Fibroblast of the aortic adventitia (primary cell): ENCODE data around the gene INHBA. TPM values are rescaled to one million over a fixed set of nuclear protein-coding genes. Genes with fewer than 3 reads are reported as not detected.

ENCODE experiments used
- DNase-seq: peaks from one replicate; pipeline ENCODE4 v3.0.0-alpha.2; 2010; ENCODE audit warnings: low read depth
- H3K4me3 ChIP-seq: 2 replicates; pipeline ENCODE4 v1.5.1; 2011; ENCODE audit warnings: low read depth, mild to moderate bottlenecking, control low read depth, low read length, moderate library complexity
- CTCF ChIP-seq: IDR thresholded peaks from 2 replicates; pipeline ENCODE4 v1.5.1; 2011; ENCODE audit warnings: mild to moderate bottlenecking, low read length, control low read depth, inconsistent platforms; ENCODE audit not compliant: insufficient read depth
- total RNA-seq: library from RNA; depleted of rRNA; stranded (reverse); fragments of >200 nt; gene quantifications from 2 replicates; pipeline ENCODE4 v1.2.3, GENCODE V29; 2012; ENCODE audit warnings: low replicate concordance

INHBA gene
- total RNA-seq, 1 donor: 20.0 TPM

GRCh38 chr7:41742401-41743020 lies 39.6 kb upstream of the INHBA start:
- no peak for TF ChIP-seq CTCF
- no peak for DNase-seq
- no peak overlapping the region for H3K4me3 ChIP-seq

GRCh38 chr7:41738806-41739205 lies 35.9 kb upstream of the INHBA start:
- DNase-seq: no peak
- TF ChIP-seq CTCF: no peak

GRCh38 chr7:41738336-41738735 lies 35.4 kb upstream of the INHBA start:
- no peak for DNase-seq
- H3K4me3 ChIP-seq: no peak overlapping the region
- no peak for TF ChIP-seq CTCF

More at GRCh38 chr7:41738806-41739205, 35.9 kb upstream of the INHBA start:
- no peak overlapping the region for H3K4me3 ChIP-seq

- no peak for TF ChIP-seq CTCF
- no peak for DNase-seq
- H3K4me3 ChIP-seq: no peak overlapping the region
Measured at GRCh38 chr7:41735206-41735605, 32.3 kb upstream of the INHBA start.

GRCh38 chr7:41732843-41733306 lies 30.0 kb upstream of the INHBA start:
- H3K4me3 ChIP-seq: no peak overlapping the region
- TF ChIP-seq CTCF: no peak
- peak; percentile 9 for DNase-seq

GRCh38 chr7:41732436-41732785 lies 29.5 kb upstream of the INHBA start:
- DNase-seq: no peak
- H3K4me3 ChIP-seq: no peak overlapping the region
- TF ChIP-seq CTCF: no peak
